GM12873 (cell line): ENCODE data around the gene CATSPERD.

ENCODE experiments used
- TF ChIP-seq, protein P1 (sequence below): IDR thresholded peaks from 2 replicates; pipeline ENCODE4 v1.5.1; 2012; ENCODE audit warnings: low read depth, mild to moderate bottlenecking, moderate library complexity, low read length, control low read depth; ENCODE audit not compliant: insufficient read depth; ENCODE audit errors: missing control alignments

Gene CATSPERD

DNA sequence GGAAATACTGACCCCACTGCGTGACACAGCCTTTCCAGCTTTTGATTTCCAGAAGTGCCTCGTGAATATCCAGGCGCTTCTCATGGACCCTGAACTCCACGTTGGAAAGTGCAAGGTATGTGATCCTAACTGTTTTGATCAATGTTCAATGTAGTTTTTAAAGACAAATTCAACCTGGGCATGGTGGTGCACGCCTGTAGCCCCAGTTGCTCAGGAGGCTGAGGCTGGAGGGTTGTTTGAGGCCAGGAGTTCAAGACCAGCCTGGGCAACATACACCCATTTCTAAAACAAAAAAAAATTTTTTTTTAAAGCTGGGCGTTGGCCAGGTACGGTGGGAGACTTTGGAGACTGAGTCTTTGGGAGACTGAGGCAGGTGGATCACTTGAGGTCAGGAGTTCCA is 31.3 kb downstream of the CATSPERD start:
- TF ChIP-seq, protein P1, sequence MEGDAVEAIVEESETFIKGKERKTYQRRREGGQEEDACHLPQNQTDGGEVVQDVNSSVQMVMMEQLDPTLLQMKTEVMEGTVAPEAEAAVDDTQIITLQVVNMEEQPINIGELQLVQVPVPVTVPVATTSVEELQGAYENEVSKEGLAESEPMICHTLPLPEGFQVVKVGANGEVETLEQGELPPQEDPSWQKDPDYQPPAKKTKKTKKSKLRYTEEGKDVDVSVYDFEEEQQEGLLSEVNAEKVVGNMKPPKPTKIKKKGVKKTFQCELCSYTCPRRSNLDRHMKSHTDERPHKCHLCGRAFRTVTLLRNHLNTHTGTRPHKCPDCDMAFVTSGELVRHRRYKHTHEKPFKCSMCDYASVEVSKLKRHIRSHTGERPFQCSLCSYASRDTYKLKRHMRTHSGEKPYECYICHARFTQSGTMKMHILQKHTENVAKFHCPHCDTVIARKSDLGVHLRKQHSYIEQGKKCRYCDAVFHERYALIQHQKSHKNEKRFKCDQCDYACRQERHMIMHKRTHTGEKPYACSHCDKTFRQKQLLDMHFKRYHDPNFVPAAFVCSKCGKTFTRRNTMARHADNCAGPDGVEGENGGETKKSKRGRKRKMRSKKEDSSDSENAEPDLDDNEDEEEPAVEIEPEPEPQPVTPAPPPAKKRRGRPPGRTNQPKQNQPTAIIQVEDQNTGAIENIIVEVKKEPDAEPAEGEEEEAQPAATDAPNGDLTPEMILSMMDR = no peak

DNA sequence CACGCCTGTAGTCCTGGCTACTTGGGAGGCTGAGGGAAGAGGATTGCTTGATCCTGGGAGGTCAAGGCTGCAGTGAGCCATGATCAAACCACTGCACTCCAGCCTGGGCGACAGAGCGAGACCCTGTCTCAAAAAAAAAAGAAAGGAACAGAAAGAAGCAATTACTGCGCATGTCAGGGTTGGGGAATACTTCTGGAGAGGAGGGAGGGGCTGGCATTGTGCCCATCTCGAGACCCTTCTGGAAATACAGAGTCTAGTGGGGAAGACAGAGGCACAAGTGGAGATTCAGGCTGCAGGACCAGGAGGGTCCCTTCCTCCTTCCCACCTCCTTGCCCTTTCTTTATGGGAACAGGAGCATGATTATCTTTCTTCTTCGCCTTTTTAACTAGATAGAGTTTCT is 33.3 kb downstream of the CATSPERD start:
- TF ChIP-seq, protein P1 = no peak

DNA sequence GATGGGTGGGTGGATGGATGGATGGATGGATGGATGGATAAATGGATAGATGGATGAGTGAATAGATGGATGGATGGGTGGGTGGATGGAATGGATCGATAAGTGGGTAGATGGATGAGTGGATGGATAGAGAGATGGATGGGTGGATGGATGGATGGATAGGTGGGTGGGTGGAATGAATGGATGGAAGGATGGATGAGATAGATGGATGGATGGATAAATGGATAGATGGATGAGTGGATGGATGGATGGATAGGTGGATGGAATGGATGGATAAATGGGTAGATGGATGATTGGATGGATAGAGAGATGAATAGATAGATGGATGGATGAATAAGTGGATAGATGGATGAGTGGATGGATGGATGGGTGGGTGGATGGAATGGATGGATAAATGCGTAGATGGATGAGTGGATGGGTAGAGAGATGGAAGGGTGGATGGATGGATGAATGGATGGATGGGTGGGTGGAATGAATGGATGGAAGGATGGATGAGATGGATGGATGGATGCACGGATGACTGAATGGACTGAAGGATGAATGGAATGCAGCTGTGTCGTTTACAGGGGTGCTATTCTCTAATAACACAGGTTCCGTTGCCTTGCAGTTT is 42.3 kb downstream of the CATSPERD start:
- TF ChIP-seq, protein P1 = no peak

DNA sequence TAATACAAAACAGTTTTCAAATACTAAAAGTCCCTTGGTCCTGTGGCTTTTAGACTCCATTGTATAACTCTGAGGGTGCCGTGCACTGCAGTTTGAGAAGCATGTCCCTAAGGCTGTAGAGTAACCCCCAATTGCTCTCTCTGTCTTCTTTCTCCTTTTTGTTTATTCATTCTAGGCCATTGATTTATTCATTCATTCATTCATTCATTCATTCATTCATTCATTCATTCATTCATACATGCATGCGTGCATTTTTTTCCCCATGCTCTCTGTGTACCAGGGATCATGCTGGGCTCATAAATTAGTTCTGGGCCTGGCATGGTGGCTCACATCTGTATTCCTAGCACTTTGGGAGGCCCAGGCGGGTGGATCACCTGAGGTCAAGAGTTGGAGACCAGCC is 44.8 kb downstream of the CATSPERD start:
- TF ChIP-seq, protein P1 = no peak

GRCh38 chr19:5767949-5768348 is 47.5 kb downstream of the CATSPERD start:
- TF ChIP-seq, protein P1 = no peak

DNA sequence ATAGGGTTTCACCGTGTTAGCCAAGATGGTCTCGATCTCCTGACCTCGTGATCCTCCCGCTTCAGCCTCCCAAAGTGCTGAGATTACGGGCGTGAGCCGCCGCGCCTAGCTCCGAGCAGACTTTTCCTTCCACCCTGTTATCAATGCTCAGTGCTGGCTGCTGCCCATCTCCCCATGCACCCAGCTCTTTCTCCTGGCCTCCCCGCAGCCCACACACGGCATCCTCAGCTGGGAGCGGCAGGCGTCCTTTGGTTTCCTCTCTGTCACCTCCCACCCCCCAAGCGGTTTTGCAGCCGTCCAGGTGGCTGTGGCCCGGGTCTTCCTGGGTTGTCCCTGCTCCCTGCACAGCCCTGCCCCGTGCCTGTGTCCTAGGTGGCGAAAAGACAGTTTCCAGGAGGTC is 52.0 kb downstream of the CATSPERD start:
- TF ChIP-seq, protein P1 = no peak

DNA sequence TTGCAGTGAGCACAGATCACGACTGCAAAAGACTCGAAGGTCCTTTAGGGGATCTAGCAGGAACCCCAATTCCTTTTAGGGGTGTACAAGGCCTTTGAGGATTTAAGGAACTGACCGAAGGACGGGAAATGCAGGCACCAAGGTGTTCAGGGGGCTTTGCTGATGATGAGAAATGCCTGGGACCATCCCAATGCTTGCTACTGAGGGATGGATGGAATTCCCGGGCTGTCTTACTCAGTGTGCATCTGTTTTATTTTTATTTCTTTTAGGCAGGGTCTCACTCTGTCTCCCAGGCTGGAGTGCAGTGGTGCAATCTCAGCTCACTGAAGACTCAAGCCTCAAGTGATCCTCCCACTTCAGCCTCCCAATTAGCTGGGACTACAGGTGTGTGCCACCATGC is 52.8 kb downstream of the CATSPERD start:
- TF ChIP-seq, protein P1 = no peak
